ENCODE data around the gene ULK1.

Gene ULK1

DNA sequence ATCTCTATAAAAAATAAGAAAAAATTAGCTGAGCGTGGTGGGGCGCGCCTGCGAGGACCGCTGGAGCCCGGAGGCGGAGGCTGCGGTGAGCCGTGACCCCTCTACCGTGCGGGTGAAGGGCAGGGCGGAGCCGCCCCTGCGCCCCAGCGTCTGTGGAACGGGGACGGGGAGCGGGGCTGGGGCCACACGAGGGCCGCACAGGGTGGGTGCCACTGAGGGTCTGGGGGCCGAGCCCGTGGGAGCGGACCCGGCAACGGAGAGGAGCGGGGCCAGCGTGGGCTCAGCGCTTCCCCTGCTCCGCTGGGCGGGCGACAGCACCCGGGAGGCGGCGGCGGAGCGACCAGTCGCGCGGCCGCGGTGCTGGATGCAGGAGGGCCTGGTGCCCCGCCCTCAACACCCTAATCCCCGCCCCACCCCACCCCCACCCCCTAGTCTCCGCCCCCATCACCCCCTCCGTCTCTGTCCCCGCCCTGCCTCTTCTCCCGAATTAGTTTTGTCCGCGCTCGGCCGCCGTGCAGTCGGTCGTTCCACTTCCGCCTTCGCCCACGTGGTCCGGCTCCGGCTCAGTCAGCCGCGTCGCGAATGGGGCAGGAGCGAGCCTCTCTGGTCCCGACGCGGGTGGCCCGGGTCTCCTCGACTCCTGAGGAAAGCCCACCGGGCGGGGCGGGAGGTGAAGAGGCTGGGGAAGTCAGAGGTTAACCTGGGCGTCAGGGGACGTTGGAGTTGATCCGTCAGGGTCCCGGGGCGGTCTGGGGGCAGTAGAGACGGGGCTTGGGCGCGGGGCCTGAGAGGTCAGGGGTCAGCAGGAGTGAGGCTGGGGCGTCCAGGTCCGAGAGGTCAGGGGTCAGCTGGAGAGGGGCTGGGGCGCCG lies 34.5 kb downstream of the ULK1 start, which contains the start of gene PUS1 (continued):
- TF ChIP-seq ZNF48 (tag by site-specific recombination; IDR thresholded peaks at IDR 0.05) = no peak
- TF ChIP-seq ZNF701 (tag by site-specific recombination; IDR thresholded peaks at IDR 0.05) = no peak
- peak; percentile 71 for TF ChIP-seq SP3 (tag by site-specific recombination; IDR thresholded peaks at IDR 0.05)
- TF ChIP-seq KLF8 (tag by site-specific recombination; IDR thresholded peaks at IDR 0.05) = peak; percentile 68
- no peak for TF ChIP-seq ZNF214 (tag by site-specific recombination; IDR thresholded peaks at IDR 0.05; ENCODE audit: borderline replicate concordance)
- TF ChIP-seq ZNF366 (tag by site-specific recombination; conservative IDR thresholded peaks at IDR 0.05) = no peak
- TF ChIP-seq, protein P1, sequence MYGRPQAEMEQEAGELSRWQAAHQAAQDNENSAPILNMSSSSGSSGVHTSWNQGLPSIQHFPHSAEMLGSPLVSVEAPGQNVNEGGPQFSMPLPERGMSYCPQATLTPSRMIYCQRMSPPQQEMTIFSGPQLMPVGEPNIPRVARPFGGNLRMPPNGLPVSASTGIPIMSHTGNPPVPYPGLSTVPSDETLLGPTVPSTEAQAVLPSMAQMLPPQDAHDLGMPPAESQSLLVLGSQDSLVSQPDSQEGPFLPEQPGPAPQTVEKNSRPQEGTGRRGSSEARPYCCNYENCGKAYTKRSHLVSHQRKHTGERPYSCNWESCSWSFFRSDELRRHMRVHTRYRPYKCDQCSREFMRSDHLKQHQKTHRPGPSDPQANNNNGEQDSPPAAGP (tag by site-specific recombination; IDR thresholded peaks at IDR 0.05) = peak; percentile 52
- TF ChIP-seq ZNF335 (tag by site-specific recombination; conservative IDR thresholded peaks at IDR 0.05) = peak; percentile 17
- no peak for TF ChIP-seq ZNF394 (tag by site-specific recombination; IDR thresholded peaks at IDR 0.05; ENCODE audit: borderline replicate concordance)
- TF ChIP-seq, protein P2, sequence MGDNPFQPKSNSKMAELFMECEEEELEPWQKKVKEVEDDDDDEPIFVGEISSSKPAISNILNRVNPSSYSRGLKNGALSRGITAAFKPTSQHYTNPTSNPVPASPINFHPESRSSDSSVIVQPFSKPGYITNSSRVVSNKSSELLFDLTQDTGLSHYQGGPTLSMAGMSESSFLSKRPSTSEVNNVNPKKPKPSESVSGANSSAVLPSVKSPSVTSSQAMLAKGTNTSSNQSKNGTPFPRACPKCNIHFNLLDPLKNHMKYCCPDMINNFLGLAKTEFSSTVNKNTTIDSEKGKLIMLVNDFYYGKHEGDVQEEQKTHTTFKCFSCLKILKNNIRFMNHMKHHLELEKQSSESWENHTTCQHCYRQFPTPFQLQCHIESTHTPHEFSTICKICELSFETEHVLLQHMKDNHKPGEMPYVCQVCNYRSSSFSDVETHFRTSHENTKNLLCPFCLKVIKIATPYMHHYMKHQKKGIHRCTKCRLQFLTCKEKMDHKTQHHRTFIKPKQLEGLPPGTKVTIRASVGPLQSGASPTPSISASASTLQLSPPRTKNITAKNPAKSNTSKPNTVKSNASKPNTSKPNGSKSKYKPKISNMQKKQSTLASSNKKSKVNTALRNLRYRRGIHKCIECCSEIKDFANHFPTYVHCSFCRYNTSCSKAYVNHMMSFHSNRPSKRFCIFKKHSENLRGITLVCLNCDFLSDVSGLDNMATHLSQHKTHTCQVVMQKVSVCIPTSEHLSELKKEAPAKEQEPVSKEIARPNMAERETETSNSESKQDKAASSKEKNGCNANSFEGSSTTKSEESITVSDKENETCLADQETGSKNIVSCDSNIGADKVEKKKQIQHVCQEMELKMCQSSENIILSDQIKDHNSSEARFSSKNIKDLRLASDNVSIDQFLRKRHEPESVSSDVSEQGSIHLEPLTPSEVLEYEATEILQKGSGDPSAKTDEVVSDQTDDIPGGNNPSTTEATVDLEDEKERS (tag by site-specific recombination; IDR thresholded peaks at IDR 0.05) = no peak
- TF ChIP-seq, protein P3, sequence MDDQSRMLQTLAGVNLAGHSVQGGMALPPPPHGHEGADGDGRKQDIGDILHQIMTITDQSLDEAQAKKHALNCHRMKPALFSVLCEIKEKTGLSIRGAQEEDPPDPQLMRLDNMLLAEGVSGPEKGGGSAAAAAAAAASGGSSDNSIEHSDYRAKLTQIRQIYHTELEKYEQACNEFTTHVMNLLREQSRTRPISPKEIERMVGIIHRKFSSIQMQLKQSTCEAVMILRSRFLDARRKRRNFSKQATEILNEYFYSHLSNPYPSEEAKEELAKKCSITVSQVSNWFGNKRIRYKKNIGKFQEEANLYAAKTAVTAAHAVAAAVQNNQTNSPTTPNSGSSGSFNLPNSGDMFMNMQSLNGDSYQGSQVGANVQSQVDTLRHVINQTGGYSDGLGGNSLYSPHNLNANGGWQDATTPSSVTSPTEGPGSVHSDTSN (CRISPR knock-in tag; IDR thresholded peaks at IDR 0.05) = peak; percentile 73
- no peak for TF ChIP-seq ZFP41 (tag by site-specific recombination; IDR thresholded peaks at IDR 0.05; ENCODE audit: borderline replicate concordance)
- TF ChIP-seq SP2 (tag by site-specific recombination; IDR thresholded peaks at IDR 0.05) = peak; percentile 70
- TF ChIP-seq, protein P4, sequence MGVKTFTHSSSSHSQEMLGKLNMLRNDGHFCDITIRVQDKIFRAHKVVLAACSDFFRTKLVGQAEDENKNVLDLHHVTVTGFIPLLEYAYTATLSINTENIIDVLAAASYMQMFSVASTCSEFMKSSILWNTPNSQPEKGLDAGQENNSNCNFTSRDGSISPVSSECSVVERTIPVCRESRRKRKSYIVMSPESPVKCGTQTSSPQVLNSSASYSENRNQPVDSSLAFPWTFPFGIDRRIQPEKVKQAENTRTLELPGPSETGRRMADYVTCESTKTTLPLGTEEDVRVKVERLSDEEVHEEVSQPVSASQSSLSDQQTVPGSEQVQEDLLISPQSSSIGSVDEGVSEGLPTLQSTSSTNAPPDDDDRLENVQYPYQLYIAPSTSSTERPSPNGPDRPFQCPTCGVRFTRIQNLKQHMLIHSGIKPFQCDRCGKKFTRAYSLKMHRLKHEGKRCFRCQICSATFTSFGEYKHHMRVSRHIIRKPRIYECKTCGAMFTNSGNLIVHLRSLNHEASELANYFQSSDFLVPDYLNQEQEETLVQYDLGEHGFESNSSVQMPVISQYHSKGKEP (tag by site-specific recombination; IDR thresholded peaks at IDR 0.05) = no peak
- peak; percentile 12; the same call in 1 of the 2 replicates for TF ChIP-seq ZBTB17 (tag by site-specific recombination; IDR thresholded peaks at IDR 0.05)
- TF ChIP-seq SALL2 (tag by site-specific recombination; IDR thresholded peaks at IDR 0.05; ENCODE audit: borderline replicate concordance) = no peak
- peak; percentile 33; the same call in 1 of the 2 replicates for TF ChIP-seq ZNF600 (tag by site-specific recombination; IDR thresholded peaks at IDR 0.05)
- TF ChIP-seq ZNF248 (tag by site-specific recombination; IDR thresholded peaks at IDR 0.05) = no peak
- 0 out of 2 replicates have a peak, but pooled peaks have one; percentile 17 for TF ChIP-seq ZNF610 (tag by site-specific recombination; IDR thresholded peaks at IDR 0.05; ENCODE audit: borderline replicate concordance)
- TF ChIP-seq ZNF548 (tag by site-specific recombination; IDR thresholded peaks at IDR 0.05) = no peak
- TF ChIP-seq ZNF571 (tag by site-specific recombination; IDR thresholded peaks at IDR 0.05) = no peak
- TF ChIP-seq ZNF777 (tag by site-specific recombination; IDR thresholded peaks at IDR 0.05; ENCODE audit: borderline replicate concordance) = peak; percentile 40; the same call in 1 of the 2 replicates
- TF ChIP-seq ZFHX2 (tag by site-specific recombination; conservative IDR thresholded peaks at IDR 0.05) = peak; percentile 81
- TF ChIP-seq KLF1 (tag by site-specific recombination; IDR thresholded peaks at IDR 0.05) = peak; percentile 83
- TF ChIP-seq ZNF266 (tag by site-specific recombination; IDR thresholded peaks at IDR 0.05; ENCODE audit: low read depth) = no peak
- no peak for TF ChIP-seq ZNF560 (tag by site-specific recombination; IDR thresholded peaks at IDR 0.05; ENCODE audit: borderline replicate concordance)
- peak; percentile 63; the same call in 1 of the 2 replicates for TF ChIP-seq ZBTB8A (tag by site-specific recombination; IDR thresholded peaks at IDR 0.05)
- TF ChIP-seq ZBTB7A (tag by site-specific recombination; IDR thresholded peaks at IDR 0.05; ENCODE audit: low read depth) = peak; percentile 82; the same call in 1 of the 2 replicates
- no peak for TF ChIP-seq ZNF169 (tag by site-specific recombination; IDR thresholded peaks at IDR 0.05)
- TF ChIP-seq, protein P5, sequence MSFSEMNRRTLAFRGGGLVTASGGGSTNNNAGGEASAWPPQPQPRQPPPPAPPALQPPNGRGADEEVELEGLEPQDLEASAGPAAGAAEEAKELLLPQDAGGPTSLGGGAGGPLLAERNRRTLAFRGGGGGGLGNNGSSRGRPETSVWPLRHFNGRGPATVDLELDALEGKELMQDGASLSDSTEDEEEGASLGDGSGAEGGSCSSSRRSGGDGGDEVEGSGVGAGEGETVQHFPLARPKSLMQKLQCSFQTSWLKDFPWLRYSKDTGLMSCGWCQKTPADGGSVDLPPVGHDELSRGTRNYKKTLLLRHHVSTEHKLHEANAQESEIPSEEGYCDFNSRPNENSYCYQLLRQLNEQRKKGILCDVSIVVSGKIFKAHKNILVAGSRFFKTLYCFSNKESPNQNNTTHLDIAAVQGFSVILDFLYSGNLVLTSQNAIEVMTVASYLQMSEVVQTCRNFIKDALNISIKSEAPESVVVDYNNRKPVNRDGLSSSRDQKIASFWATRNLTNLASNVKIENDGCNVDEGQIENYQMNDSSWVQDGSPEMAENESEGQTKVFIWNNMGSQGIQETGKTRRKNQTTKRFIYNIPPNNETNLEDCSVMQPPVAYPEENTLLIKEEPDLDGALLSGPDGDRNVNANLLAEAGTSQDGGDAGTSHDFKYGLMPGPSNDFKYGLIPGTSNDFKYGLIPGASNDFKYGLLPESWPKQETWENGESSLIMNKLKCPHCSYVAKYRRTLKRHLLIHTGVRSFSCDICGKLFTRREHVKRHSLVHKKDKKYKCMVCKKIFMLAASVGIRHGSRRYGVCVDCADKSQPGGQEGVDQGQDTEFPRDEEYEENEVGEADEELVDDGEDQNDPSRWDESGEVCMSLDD (tag by site-specific recombination; IDR thresholded peaks at IDR 0.05) = peak; percentile 44; the same call in 1 of the 2 replicates
